ENCODE data around the gene HPCAL1.
A peak's percentile ranks its signal among the peaks of the same experiment; 100 is the strongest.

The HPCAL1 gene

DNA sequence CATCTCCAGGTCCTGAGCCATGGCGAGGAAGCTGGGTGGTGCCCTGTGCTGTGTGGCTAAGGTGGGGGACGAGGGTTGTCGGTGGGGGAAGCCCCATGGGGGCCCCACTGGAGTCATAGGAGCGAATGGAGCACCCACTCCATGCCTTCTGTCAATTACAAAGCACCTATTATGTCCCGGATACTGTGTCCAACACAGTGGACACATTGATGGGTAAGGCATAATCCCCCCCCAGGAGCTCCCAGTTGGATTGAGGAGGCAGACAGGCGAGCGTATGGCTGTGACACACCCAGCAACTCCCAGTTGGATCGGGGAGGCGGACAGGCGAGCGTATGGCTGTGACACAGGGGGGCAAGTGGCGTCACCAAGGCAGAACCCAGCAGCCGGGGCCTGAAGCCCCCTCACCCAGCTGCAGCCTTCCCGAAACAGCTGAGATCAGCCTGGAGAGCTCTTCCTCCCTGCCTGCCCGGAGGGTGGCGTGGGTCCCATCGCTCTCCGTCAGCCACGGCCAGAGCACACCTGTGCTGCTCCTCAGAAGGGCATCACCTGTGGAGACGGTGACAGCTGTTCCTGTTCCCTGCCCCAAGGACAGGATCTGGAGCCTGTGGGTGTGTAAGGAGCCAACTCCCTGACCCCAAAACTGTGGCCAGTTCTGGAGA, 69.6 kb downstream of the HPCAL1 start:
- DNase-seq = no peak

- no peak for DNase-seq
Measured at GRCh38 chr2:10372862-10373240, 70.1 kb downstream of the HPCAL1 start.

GRCh38 chr2:10373931-10374330, 71.2 kb downstream of the HPCAL1 start:
- DNase-seq = no peak

DNA sequence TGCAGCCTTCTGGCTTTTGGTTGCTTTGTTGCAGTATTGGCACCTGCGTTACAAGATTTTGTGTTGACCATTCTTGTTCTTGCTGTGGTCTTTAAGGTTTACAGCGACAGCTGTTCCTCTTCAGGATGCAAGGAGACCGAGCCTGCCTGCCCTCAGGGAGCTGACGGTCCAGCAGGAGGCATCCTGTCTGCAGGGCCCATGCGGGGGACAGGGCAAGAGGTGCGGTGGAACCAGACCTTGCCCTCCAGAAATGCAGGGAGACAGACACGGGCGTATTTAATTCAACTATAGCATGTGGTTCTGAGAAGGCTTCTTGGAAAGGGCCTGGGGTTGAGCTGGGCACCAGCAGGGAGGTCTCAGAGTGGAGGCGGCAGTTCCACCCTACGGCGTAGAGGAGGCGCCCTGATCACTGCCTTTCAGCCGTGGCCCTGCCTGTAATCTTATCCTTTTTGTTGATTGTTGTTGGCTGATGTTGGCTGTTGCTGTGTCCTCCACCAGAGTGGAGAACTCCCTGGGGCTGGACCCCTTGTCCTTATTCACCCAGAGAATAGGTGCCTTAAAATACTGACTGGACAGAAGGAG, 71.7 kb downstream of the HPCAL1 start:
- no peak for DNase-seq

DNA sequence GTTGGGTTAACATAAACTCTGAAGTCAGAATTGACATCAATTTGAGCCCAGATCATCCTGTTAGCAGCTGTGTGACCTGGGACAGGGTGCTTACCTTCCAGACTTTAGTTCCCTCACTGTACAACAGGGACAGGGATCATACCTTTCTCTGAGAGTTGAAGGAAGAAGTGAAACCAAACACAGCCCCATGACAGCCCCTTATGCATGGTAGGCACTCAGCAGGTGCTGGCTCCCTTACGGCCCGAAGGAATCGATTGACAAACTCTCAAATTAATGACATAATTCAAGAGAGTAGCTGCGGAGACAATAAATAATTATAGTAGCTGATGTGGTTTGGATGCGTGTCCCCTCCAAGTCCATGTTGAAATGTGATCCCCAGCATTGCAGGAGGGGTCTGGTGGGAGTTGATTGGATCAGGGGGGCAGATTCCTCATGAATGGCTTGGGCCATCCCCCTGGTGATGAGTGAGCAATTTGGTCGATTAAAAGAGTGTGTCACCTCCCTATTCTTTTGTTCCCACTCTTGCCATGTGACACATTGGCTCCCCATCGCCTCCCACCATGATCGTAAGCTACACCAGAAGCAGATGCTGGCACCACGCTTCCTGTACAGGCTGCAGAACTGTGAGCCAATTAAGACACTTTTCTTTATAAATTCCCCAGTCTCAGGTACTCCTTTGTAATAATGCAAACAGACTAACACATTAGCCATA, 73.0 kb downstream of the HPCAL1 start:
- peak in 1 of 2 experiments; percentile 42 for DNase-seq

GRCh38 chr2:10377052-10377746, 74.5 kb downstream of the HPCAL1 start:
- no peak for DNase-seq

DNA sequence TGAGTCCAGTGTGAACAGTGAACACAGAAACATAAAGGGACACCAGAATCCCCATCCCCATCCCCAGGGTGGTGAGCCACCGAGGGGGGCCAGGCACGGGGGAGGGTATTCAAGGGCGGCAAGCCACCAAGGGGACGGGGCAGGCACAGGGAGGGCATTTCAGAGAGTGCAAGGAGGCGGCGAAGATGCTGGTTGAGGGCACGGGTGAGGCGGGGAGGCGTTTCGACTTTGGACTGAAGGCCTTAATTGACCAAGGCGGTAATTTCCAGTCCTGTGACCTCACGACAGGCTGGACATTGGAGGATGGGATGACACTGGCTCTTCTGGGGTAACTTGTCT, 75.0 kb downstream of the HPCAL1 start:
- no peak for DNase-seq

- peak in 1 of 2 experiments; percentile 44 for DNase-seq
Measured at GRCh38 chr2:10378189-10378588, 75.5 kb downstream of the HPCAL1 start.

DNA sequence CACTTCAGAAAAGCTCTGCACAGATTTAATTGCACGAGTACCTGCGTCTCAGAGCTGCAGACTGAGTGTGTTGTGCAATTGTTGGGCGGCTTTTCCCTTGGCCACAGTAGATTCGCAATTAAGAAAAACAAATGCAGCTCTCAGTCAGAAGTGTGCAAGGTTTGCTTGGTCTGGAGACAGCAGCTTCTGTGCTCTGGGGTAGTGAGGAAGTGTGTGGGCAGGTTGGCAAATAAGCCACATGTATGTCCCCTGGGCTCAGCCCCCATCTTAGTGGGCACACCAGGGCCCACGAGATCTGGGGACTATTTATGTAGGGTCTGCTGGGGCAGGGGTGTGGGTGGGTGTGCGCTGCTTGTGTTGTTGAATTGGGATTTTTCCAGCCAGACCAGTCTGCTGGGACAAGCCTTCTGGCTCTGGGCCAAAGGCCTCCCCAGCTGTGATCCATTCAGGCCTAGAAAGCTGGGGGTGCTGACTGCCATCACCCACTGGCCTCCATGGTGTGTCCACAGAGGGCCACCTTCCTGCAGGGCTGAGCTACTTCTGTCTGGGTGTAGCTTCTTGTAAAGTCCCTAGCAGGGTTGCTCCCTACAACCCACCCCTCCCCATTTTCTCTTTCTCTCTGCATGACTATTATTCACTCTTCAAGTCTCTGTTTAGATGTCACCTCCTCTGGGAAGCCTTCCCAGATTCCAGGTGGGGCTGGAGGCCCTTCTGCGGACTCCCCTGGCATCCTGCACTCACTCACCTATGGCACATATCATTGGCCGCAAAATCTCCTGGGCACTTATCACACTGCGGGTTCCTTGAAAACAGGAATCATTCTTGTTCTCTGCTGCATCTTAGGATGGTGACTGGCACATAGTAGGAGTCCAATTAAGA, 77.6 kb downstream of the HPCAL1 start:
- DNase-seq = no peak

DNA sequence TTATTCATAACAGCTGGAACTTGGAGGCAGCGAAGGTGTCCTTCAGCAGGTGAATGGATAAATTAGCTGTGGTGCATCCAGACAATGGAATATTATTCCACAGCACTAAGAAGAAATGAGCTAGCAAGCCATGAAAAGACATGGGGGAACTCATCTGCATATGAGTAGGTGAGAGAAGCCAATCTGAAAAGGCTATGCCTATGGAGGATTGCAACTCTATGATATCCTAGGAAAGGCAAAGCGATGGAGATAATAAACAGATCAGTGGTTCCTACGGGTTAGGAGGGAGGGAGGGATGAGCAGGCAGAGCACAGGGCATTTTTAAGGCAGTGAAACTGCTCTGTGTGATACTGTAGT, 79.3 kb downstream of the HPCAL1 start:
- DNase-seq = no peak

GRCh38 chr2:10382354-10383061, 79.8 kb downstream of the HPCAL1 start:
- peak; percentile 38 to 51 for DNase-seq

GRCh38 chr2:10383960-10384734, 81.4 kb downstream of the HPCAL1 start:
- no peak for DNase-seq

GRCh38 chr2:10385501-10385900, 82.8 kb downstream of the HPCAL1 start:
- no peak for DNase-seq

DNA sequence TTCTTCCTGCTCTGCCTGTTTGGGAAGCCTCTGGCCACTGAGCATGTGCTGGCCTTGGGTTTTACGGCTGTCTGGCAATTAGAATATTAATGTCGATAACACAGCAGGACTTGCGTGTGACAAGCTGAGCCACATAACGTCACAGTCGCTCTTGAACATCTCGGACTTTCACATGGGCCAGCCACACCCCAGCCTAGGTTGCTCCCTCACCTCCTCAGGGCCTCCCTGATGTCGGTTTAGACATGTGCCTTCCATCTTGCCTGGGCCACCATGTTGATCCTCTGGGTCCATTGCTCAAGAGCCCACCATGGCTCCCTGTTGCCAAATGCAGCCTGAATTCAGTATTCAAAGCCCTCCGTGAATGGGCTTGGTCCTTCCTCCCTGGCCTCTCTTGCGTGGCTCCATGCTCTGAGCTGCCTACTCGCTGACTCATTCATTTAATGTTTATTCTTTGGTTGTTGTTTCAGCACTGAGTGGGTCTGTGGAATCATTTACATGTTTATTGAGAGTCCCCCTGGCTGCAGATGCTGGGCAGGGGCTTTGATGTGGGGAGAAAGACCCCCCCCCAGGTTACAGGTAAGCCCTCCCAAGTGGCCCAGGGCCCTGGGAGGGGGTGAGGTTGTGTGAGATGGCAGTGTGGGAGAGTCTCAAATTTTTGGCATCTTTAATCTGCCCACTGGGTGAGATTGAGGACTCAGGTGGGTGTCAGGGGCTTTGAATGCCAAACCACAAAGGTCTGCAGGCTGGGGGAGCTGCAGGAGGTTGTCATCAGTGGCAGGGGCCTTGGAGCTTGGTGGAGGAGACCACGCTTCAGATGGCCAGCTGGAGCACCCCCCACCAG, 83.4 kb downstream of the HPCAL1 start:
- DNase-seq = no peak

DNA sequence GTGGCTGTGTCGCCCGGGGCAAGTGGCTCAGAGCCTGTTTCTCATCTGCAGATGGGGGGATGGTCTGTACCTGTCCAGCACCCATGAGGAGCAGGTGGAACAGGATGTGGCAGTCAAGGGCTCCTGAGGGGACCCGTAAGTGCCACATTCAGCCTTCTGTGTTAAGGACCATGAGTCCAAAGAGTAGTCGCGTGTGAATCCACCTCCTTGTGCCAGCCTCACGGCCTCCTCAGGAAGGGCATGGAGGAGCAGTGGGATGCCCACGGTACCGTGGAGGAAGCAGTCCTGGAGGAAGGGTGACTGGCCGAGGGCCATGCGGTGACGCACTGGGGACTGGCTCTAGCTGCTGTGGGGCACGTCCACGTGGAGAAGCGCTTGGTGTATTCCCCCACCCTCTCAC, 84.3 kb downstream of the HPCAL1 start:
- DNase-seq = no peak

- no peak for DNase-seq
Measured at GRCh38 chr2:10388954-10389560, 86.4 kb downstream of the HPCAL1 start.

- DNase-seq = no peak
Measured at GRCh38 chr2:10389573-10389972, 86.9 kb downstream of the HPCAL1 start.

GRCh38 chr2:10390369-10390801, 87.7 kb downstream of the HPCAL1 start:
- DNase-seq = no peak

DNA sequence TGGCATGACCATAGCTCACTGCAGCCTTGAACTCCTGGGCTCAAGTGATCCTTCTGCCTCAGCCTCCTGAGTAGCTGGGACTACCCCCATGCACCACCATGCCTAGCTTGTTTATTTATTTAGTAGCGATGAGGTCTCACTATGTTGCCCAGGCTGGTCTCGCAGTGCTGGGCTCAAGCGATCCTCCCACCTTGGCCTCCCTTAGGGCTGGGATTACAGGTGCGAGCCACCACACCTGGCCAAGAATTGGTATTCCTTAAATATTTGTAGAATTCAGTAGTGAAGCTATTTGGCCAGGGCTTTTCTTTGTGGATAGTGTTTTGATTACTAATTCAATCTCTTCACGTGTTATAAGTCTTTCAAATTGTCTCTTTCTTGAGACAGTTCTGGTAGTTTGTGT, 89.4 kb downstream of the HPCAL1 start:
- DNase-seq = no peak

DNA sequence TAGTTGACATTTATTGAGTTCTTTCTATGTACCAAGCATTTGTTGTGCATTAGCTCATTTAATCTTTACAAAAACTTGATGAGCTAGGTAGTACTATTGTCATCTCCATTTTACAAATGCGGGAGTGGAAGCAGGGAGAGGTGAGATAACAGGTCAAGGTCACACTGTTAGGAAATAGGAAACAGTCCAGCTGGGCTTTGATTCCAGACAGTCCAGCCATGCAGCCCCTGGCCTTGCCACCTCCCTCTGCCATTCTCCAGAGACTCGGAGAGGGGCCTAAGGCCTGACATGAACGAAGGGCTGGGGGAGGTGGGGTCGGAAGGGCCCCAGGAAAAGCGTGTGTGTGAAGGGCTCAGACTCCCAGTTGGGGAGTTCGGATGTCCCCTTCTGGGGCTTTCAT, 89.8 kb downstream of the HPCAL1 start:
- DNase-seq = no peak

Measured in activated T-cell treated with anti-CD3 and anti-CD28 coated beads, Interleukin-2, amount 50 U/mL, for 48 hours (primary cell).